Measurements from ENCODE around the gene MXRA7. TPM values are rescaled to one million over a fixed set of nuclear protein-coding genes. Genes with fewer than 3 reads are reported as not detected.

MXRA7 gene
- total RNA-seq, 2 experiments from 2014 or later = 7.5 to 8.0 TPM

DNA sequence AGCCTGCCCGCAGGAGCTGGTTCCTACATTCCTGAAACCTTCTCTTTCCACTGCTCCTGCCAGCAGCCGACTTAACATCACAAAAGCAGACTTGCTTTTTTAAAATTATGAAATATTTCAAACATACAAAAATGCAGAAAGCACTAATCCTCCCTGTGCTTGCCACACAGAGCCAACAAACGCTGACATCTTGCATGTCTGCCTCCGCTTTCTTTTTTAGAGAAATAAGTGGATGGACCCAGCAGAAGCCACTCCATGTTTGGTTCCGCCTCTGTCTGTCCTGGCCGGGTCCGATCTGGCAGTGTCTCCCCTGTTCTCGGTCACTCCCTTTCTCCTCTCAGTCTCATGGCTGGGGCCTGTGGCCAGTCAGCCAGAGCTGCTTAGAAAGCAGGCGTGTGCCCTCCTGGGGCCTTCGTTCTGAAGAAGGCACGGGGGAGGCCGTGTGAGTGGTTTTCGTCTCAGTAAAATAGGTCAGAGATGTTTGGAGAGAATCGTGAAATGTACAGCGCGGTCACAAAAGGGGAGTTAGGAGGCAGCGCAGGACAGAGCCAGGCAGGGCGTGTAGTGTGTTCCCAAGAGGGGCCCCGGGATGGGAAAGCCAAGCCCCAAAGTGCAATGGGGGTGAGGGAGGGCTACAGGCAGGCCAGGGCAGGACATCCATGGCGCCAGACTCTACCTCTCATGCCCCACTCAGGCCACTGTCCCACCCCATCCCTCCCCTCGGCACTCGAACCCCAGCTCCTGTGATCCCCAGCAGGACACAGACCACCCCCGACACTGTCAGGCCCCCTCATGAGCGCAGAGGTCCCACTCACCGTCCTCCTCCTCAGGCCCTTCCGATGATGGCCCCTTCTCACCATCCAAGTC, 23.2 kb downstream of the MXRA7 start:
- intact Hi-C loops (cut with micrococcal nuclease) = loop anchor here (10.0 kb wide), 1 partner anchor 63 kb away; no protein-coding TSS in a partner anchor
- H3K4me3 Mint-ChIP-seq = no peak overlapping the region
- ChIA-PET POLR2A (no interaction called here), CTCF (no interaction called here)
- no peaks in the 10 kb centered on the region for H3K36me3 Mint-ChIP-seq
- DNase-seq = no peak
- H3K9me3 Mint-ChIP-seq = no peaks in the 10 kb centered on the region
- H3K27me3 Mint-ChIP-seq = no peaks in the 10 kb centered on the region
- H3K4me1 Mint-ChIP-seq (ENCODE audit: low read depth) = no peaks in the 10 kb centered on the region
- H3K27ac Mint-ChIP-seq = no peak overlapping the region

DNA sequence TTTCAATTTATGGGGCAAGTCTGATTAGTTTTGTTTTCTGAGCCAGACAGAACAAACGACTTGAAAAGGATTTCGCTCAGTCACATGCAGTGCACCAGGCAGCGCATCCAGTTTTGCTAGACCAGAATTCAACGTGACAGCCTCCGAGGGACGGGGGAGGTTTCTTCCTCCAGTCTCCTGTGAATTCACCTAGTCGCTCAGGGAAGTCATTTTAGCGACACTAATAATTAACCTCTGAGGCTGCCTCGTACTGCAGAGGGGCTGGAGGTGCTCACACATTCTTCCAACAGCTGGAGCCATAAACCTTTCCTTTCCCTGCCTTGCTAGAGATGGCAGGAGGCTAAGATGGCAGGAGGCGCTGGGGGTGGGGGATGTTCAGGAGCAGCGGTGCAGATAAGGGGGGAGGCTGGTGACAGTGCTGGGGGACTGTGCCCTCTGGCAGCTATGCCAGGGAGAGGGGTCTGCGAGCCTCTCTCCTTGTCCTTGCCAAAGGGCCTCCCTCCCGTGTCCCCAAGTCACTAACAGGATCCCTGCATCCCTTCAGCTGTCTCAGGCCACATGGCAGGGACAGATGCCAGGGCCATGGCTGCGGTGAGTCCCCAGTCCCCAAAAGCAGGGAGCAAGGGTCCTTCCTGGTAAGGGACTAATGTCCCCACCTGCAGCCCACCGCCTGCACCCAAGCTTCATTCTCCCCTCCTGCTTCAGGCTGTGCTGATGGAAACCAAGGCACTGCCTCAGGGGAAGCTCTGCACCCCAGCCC, 24.0 kb downstream of the MXRA7 start:
- ChIA-PET POLR2A (interaction anchor here (0.7 kb wide), 1 partner anchor 208 kb away, joined by 3 read pairs; no protein-coding TSS in a partner anchor), CTCF (no interaction called here)
- no peak overlapping the region for H3K4me3 Mint-ChIP-seq
- no peaks in the 10 kb centered on the region for H3K27me3 Mint-ChIP-seq
- H3K4me1 Mint-ChIP-seq (ENCODE audit: low read depth) = peaks cover 3% of the 10 kb centered on the region
- no peak for DNase-seq
- H3K9me3 Mint-ChIP-seq = no peaks in the 10 kb centered on the region
- intact Hi-C loops (cut with micrococcal nuclease) = loop anchor here (10.0 kb wide), 1 partner anchor 62 kb away; no protein-coding TSS in a partner anchor
- no peak overlapping the region for H3K27ac Mint-ChIP-seq
- no peaks in the 10 kb centered on the region for H3K36me3 Mint-ChIP-seq

DNA sequence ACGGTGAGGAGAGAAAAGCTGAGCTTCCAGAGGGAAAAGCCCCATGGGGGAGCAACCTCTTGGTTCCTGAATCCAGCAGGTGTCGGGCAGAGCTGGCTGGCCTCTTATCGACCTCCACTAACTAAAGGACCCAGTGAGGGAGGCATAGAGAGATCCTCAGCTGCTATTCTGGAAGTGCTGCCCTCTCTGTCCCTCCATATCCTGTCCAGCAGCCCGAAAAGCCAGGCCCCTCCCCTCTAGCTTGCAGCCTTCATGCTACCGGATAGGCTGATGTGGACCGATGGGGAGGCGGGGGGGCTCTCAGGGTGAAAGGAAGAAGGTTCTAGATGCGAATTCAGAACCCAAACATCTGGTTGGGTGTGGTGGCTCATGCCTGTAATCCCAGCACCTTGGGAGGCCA, 24.9 kb downstream of the MXRA7 start:
- ChIA-PET CTCF (no interaction called here), POLR2A (no interaction called here)
- no peaks in the 10 kb centered on the region for H3K27me3 Mint-ChIP-seq
- peaks cover 3% of the 10 kb centered on the region for H3K4me1 Mint-ChIP-seq (ENCODE audit: low read depth)
- H3K27ac Mint-ChIP-seq = no peak overlapping the region
- H3K9me3 Mint-ChIP-seq = no peaks in the 10 kb centered on the region
- no peaks in the 10 kb centered on the region for H3K36me3 Mint-ChIP-seq
- intact Hi-C loops (cut with micrococcal nuclease) = loop anchor here (10.0 kb wide), 1 partner anchor 61 kb away; no protein-coding TSS in a partner anchor
- no peak overlapping the region for H3K4me3 Mint-ChIP-seq
- DNase-seq = no peak

DNA sequence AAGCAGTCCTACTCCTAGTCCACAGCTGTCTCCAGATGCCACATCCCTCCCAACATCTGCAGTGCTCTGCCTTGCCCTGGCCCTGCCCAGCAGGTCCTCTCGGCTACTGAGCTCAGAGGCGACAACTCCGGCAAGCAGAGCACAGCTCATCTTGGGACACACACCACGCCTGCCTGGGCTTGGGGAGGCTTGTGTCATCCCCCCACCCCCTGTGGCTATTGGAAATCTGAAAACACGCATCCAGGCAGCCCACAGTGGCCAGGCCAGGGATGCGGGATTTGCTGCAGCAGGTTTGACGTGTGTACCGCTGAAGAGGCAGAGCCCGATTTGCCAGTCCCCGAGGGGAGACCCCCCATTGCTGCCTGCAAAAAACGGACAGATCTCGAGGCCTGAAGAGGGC, 25.4 kb downstream of the MXRA7 start:
- intact Hi-C loops (cut with micrococcal nuclease) = loop anchor here (10.0 kb wide), 1 partner anchor 61 kb away; no protein-coding TSS in a partner anchor
- Mint-ChIP-seq H3K4me3 (no peak overlapping the region), H3K4me1 (ENCODE audit: low read depth) (peaks cover 3% of the 10 kb centered on the region), H3K27me3 (no peaks in the 10 kb centered on the region), H3K9me3 (no peaks in the 10 kb centered on the region), H3K27ac (no peak overlapping the region), H3K36me3 (no peaks in the 10 kb centered on the region)
- CTCF ChIA-PET = interaction anchor here (0.5 kb wide), 1 partner anchor 921 kb away, joined by 3 read pairs; no protein-coding TSS in a partner anchor
- POLR2A ChIA-PET = no interaction called here
- DNase-seq = no peak

DNA sequence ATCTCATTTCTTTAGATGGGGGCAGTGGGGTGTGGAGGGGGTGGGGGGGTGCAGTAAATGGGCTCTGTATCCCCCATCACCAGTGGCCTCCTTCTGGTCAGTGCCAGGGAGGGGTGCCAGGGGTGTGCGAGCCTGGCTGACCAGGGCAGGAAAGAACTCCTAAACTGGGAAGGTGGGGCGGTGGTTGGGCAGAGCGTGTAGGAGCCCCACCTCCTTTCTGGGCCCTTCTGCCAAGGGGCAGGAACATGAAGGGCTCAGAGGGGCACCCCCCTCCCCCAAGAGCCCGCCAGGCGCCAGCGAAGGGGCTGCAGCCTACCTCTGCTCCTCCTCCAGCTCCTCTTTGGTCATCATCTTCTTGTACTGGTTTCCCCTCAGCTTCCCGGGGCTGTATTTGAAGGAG, 26.0 kb downstream of the MXRA7 start:
- H3K27ac Mint-ChIP-seq = no peak overlapping the region
- POLR2A ChIA-PET = interaction anchor here (0.6 kb wide), 1 partner anchor 42 kb away, joined by 4 read pairs; no protein-coding TSS in a partner anchor
- H3K36me3 Mint-ChIP-seq = no peaks in the 10 kb centered on the region
- no peaks in the 10 kb centered on the region for H3K9me3 Mint-ChIP-seq
- H3K4me1 Mint-ChIP-seq (ENCODE audit: low read depth) = peaks cover 3% of the 10 kb centered on the region
- intact Hi-C loops (cut with micrococcal nuclease) = loop anchor here (10.0 kb wide), 1 partner anchor 60 kb away; no protein-coding TSS in a partner anchor
- no peaks in the 10 kb centered on the region for H3K27me3 Mint-ChIP-seq
- CTCF ChIA-PET = no interaction called here
- H3K4me3 Mint-ChIP-seq = no peak overlapping the region
- no peak for DNase-seq

DNA sequence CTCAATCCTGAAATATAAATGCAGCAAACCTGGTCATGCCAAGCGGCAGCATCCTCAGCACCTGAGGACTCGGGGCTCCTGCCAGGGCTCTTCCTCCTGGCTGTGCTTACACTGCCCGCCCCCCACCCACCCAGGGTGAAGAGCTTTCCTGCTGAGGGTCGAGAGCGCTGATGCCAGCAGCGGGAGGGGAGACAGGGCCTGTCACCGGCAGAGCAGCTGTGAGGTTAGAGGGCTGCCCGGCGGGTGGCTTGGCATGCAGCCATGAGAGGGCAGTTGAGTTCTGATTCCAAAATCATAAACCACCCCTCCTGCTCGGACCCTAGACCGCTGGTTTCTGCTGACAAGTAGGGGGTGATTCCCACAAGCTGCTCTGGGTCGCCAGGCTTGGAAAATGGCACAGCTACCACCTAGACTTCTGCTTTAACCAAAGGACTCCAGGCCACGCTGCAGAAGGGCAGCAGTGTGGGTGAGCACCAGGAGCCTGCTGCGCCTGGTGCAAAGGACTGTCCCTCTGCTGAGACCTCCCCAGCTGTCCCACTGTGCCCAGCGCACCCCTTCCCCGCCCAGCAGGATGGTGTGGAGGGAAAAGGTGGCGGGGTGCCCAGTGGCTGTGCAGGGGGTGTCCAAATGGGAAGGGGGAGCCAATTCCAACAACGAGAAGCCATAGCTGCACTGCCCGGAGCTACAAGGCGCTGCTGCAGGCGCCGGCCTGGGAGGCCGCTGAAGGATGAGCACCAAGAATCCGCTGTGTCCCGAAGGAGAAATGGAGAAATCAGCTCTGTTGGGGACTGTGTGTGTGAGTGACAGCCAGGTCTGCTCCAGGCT, 26.6 kb downstream of the MXRA7 start:
- H3K27ac Mint-ChIP-seq = no peak overlapping the region
- H3K9me3 Mint-ChIP-seq = no peaks in the 10 kb centered on the region
- H3K4me3 Mint-ChIP-seq = no peak overlapping the region
- H3K36me3 Mint-ChIP-seq = no peaks in the 10 kb centered on the region
- CTCF ChIA-PET = interaction anchor here (3.3 to 3.7 kb wide), 2 partner anchors 13 to 60 kb away, joined by 26 to 34 read pairs; no protein-coding TSS in a partner anchor
- no peak for DNase-seq
- peaks cover 3% of the 10 kb centered on the region for H3K4me1 Mint-ChIP-seq (ENCODE audit: low read depth)
- intact Hi-C loops (cut with micrococcal nuclease) = loop anchor here (10.0 kb wide), 1 partner anchor 59 kb away; no protein-coding TSS in a partner anchor
- POLR2A ChIA-PET = interaction anchor here (0.6 kb wide), 1 partner anchor 42 kb away, joined by 4 read pairs; no protein-coding TSS in a partner anchor
- H3K27me3 Mint-ChIP-seq = no peaks in the 10 kb centered on the region

DNA sequence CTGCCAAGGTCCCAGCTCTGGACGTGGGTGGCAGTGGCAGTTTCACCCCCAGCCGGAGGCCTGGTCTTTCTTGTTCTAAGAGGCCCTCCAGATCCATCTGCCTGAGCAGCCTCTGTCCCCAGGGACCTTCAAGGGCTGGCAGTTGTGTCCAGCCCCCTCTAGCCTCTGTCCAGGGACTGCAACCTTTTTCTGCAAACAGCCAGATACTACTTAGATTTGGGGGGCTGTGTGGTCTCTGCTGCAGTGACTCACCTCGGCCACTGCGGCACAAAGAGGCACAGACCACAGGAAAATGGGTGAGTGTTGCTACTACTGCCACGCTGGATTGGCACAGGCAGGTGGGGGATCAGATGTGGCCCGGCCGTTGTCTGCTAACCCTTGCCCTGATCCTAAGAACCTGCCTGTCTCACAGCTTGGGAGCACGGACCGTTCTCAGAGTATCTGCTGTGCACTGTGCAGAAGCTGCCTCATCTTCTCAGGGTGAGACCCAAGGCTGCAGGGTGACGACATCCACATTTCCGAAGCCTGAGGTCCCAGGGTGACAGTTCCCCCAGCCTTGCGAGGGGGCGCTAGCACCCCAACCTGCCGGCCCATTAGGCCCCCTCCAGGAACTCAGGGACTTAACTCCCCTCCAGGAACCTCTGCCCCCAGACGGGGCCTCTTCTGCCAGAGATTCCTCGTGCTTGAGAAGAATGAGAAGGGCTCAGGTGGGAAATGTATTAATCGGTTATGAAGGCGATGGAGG, 27.6 kb downstream of the MXRA7 start:
- H3K9me3 Mint-ChIP-seq = no peaks in the 10 kb centered on the region
- intact Hi-C loops (cut with micrococcal nuclease) = loop anchor here (10.0 kb wide), 1 partner anchor 58 kb away; no protein-coding TSS in a partner anchor
- DNase-seq = no peak
- POLR2A ChIA-PET = no interaction called here
- H3K4me3 Mint-ChIP-seq = no peak overlapping the region
- peaks cover 3% of the 10 kb centered on the region for H3K4me1 Mint-ChIP-seq (ENCODE audit: low read depth)
- H3K27me3 Mint-ChIP-seq = no peaks in the 10 kb centered on the region
- CTCF ChIA-PET = interaction anchor here (3.0 to 3.7 kb wide), 3 partner anchors 12 to 162 kb away, joined by 26 to 42 read pairs (median 34); no protein-coding TSS in a partner anchor
- H3K27ac Mint-ChIP-seq = no peak overlapping the region
- H3K36me3 Mint-ChIP-seq = no peaks in the 10 kb centered on the region

DNA sequence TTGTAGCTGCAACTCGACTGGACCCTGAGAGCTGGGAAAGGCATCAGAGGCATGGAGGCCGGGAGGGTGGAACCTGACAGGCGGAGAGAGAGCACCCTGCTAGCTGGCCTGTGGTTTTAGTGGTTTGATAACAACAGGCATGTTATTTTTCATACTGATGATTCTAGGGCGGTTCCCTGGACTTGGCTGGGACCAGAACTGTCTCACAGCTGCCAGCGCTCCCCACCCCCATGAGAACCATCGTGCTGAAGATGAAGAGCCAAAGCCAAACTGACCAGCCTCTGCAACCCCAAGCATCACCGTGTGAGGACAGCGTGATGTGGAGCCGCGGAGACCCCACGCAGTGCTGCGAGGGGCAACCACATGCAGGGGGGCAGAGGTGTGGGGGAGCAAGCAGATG, 28.5 kb downstream of the MXRA7 start:
- H3K4me1 Mint-ChIP-seq (ENCODE audit: low read depth) = peaks cover 3% of the 10 kb centered on the region
- H3K9me3 Mint-ChIP-seq = no peaks in the 10 kb centered on the region
- no peak overlapping the region for H3K27ac Mint-ChIP-seq
- intact Hi-C loops (cut with micrococcal nuclease) = loop anchor here (10.0 kb wide), 1 partner anchor 57 kb away; no protein-coding TSS in a partner anchor
- no peaks in the 10 kb centered on the region for H3K27me3 Mint-ChIP-seq
- no peaks in the 10 kb centered on the region for H3K36me3 Mint-ChIP-seq
- DNase-seq = no peak
- no peak overlapping the region for H3K4me3 Mint-ChIP-seq
- POLR2A ChIA-PET = interaction anchor here (1.4 kb wide), 2 partner anchors 10 to 124 kb away, joined by 3 to 9 read pairs; no protein-coding TSS in a partner anchor
- CTCF ChIA-PET = interaction anchor here (1.0 to 3.7 kb wide), 14 partner anchors 11 to 229 kb away, joined by 3 to 42 read pairs (median 6); partner anchors contain the start of gene UBE2O

DNA sequence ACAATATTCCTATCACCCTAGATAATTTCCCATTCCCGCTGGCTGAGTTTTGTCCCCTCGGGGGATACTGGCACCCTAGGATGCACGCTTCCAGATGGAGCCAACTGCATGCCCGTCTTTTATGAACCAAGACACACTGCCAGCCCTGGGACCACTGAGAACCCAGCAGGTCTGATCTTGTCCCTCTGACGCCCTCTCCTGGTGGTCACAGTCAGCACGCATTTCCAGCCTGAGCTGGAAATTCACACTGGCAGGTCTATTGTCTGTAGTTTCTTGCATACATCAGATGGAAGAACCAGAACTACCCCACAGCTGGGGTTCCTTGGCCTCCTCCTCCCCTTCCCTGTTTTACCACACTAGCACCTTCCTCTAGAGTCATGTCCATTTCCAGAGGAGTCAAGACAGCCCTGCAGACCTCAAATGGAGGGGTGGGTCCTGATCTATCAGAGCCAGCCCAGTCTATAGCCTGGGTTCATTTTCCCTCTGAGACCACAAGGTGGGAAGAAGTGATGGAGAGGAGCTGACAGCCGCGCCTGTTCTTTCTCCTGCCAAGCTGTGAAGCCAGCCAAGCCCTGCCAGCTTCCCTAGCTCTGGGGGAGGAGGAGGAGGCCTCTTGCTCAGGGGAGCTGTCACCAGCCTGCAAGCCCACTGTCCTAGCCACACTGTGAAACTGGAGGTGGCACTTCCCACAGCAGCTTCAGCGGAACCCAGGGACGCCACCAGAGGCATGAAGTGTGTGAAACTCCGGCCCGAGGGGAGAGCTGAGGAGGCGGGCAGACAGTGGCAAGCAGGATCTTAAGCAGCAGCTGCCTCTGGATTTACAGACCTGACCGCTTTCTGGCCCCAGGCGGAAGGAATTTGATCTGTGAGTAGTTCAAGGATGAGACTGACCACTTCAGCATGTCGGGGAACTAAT, 29.3 kb downstream of the MXRA7 start:
- ChIA-PET POLR2A (interaction anchor here (1.4 kb wide), 2 partner anchors 10 to 123 kb away, joined by 3 to 9 read pairs; no protein-coding TSS in a partner anchor), CTCF (interaction anchor here (0.6 to 3.7 kb wide), 31 partner anchors 9 to 297 kb away, joined by 3 to 42 read pairs (median 3); partner anchors contain the start of genes SPHK1, ST6GALNAC2 and UBE2O)
- intact Hi-C loops (cut with micrococcal nuclease) = loop anchor here (10.0 kb wide), 1 partner anchor 57 kb away; no protein-coding TSS in a partner anchor
- Mint-ChIP-seq H3K36me3 (no peaks in the 10 kb centered on the region), H3K4me3 (no peak overlapping the region), H3K4me1 (ENCODE audit: low read depth) (peaks cover 3% of the 10 kb centered on the region), H3K27ac (no peak overlapping the region), H3K9me3 (no peaks in the 10 kb centered on the region), H3K27me3 (no peaks in the 10 kb centered on the region)
- DNase-seq = peak; percentile 80

DNA sequence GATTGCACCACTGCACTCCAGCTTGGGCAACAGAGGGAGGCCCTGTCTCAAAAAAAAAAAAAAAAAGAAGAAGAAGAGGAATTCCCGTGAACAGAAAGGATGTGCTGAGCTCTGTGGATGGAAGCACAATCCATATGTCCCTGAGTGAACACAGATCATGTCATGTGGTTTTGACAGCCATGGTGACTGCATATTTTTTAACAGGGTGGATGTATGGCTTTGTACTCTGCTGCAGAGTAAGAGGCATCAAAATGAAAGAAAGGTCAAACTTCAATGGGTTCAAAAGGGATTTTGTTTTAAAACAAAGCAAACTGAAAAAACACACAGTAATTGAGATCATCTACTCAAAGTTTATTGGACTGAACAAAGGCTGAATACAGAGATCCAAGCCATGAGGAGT, 31.5 kb downstream of the MXRA7 start:
- no peaks in the 10 kb centered on the region for H3K9me3 Mint-ChIP-seq
- no peak overlapping the region for H3K4me3 Mint-ChIP-seq
- no peak for DNase-seq
- no peak overlapping the region for H3K27ac Mint-ChIP-seq
- intact Hi-C loops (cut with micrococcal nuclease) = no loop called here
- H3K27me3 Mint-ChIP-seq = no peaks in the 10 kb centered on the region
- no peaks in the 10 kb centered on the region for H3K36me3 Mint-ChIP-seq
- ChIA-PET CTCF (interaction anchor here (3.2 kb wide), 1 partner anchor 36 kb away, joined by 16 read pairs; no protein-coding TSS in a partner anchor), POLR2A (no interaction called here)
- peaks cover 3% of the 10 kb centered on the region for H3K4me1 Mint-ChIP-seq (ENCODE audit: low read depth)

All from activated CD4-positive, alpha-beta memory T cell treated with anti-CD3 and anti-CD28 coated beads for 36 hours (primary cell).